HFFc6 (cell line): ENCODE data around the gene TYW1. TPM values are rescaled to one million over a fixed set of nuclear protein-coding genes. Genes with fewer than 3 reads are reported as not detected.
A peak's percentile ranks its signal among the peaks of the same experiment; 100 is the strongest.
"Not testable (repeated sequence)": the region's sequence is repeated elsewhere in the genome, so short reads cannot be mapped to it uniquely, and the experiment has no call there.

ENCODE experiments used
- DNase-seq: peaks from one replicate; pipeline ENCODE4 v3.0.0-alpha.2; 2018
- H3K27ac Mint-ChIP-seq: 2 replicates; pipeline ENCODE4 v1.8.0; 2020; ENCODE audit warnings: mild to moderate bottlenecking, mixed read lengths
- H3K27me3 Mint-ChIP-seq: 2 replicates; pipeline ENCODE4 v1.8.0; 2021; ENCODE audit warnings: mild to moderate bottlenecking, moderate library complexity, mixed read lengths; ENCODE audit not compliant: insufficient read depth
- H3K36me3 Mint-ChIP-seq: 2 replicates; pipeline ENCODE4 v1.8.0; 2021; ENCODE audit warnings: low read depth, mixed read lengths
- H3K4me1 Mint-ChIP-seq: 2 replicates; pipeline ENCODE4 v1.8.0; 2020; ENCODE audit warnings: low read depth, mixed read lengths
- H3K4me3 Mint-ChIP-seq: 2 replicates; pipeline ENCODE4 v1.8.0; 2020; ENCODE audit warnings: mild to moderate bottlenecking, moderate library complexity, mixed read lengths
- H3K9me3 Mint-ChIP-seq: 2 replicates; pipeline ENCODE4 v1.8.0; 2020; ENCODE audit warnings: mild to moderate bottlenecking, mixed read lengths
- total RNA-seq, 6 experiments: library from RNA; stranded (reverse); fragmentation: NEBNext Ultra II Directional; extraction: Animal tissue kit (Norgen Biotek cat#: 25700); gene quantifications; 2 replicates in 1 of 6; 3 replicates in 5 of 6; pipeline ENCODE4 v1.2.3, GENCODE V29; 2021
- TF ChIP-seq, protein P1 (sequence below): fragments of 200-600 bp; sonication (generic); IDR thresholded peaks from 2 replicates; pipeline ENCODE4 v1.5.0; 2021; ENCODE audit warnings: antibody characterized with exemption, mild to moderate bottlenecking

The TYW1 gene
- total RNA-seq, 6 experiments from 2014 or later, result 12.7 to 18.1 (median 15.3) TPM

DNA sequence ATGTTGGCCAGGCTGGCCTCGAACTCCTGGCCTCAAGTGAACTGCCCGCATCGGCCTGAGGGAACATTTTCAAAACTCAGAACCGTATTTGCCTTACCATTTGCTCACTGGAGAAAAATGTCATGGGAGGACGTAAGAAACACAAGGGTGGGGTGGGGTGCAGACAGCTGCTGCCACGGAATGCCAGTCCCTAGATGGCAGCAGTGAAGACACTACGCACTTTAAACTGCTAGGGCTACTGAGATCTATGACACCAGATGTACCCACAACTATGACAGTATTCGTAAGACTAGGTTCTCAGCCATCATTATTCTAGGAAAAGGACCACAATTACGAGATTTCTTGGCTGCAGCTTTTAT is 2.0 kb upstream of the TYW1 start:
- not testable (repeated sequence) for H3K9me3 Mint-ChIP-seq
- DNase-seq, result peak; percentile 93
- Mint-ChIP-seq H3K27me3 (peaks cover 10% of the 10 kb centered on the region), H3K27ac (peak overlapping the region; percentile 99), H3K36me3 (peaks cover 28% of the 10 kb centered on the region), H3K4me3 (peak overlapping the region; percentile 97), H3K4me1 (peaks cover 16% of the 10 kb centered on the region)
- TF ChIP-seq, protein P1, sequence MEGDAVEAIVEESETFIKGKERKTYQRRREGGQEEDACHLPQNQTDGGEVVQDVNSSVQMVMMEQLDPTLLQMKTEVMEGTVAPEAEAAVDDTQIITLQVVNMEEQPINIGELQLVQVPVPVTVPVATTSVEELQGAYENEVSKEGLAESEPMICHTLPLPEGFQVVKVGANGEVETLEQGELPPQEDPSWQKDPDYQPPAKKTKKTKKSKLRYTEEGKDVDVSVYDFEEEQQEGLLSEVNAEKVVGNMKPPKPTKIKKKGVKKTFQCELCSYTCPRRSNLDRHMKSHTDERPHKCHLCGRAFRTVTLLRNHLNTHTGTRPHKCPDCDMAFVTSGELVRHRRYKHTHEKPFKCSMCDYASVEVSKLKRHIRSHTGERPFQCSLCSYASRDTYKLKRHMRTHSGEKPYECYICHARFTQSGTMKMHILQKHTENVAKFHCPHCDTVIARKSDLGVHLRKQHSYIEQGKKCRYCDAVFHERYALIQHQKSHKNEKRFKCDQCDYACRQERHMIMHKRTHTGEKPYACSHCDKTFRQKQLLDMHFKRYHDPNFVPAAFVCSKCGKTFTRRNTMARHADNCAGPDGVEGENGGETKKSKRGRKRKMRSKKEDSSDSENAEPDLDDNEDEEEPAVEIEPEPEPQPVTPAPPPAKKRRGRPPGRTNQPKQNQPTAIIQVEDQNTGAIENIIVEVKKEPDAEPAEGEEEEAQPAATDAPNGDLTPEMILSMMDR, result peak; percentile 63

DNA sequence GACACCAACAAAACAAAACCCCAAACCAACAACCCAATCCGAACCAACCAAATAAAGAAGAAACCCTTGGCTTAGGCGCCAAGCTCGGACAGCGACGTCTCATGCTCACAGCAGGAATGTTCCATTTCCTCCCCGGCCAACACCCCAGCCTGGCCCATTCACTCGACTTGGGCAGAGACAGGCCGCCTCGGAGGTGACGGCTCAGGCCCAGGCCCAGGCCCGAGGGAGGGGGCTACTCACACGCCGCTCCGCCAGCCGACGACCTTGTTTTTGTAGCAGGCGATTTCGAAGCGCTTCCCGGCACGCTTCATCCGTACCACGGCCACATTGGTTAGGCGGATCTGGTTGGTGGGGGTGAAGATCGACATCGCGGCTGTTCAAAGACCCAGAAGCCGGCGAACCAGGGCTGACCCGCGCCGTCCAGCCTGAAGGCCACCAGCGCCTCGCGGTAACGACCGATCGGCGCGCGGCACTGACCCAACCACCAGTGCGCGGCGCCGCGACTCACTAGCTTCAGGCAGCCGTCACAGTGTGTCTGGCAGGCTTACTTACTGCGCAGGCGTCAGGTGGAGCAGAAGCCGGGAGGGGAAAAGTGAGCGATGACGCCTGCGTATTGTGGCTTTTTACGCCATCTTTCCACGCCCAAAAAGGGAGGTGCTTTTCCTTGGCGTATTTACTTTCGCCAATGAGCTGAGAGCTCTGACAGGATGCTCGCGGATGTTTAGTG is 1.4 kb upstream of the TYW1 start, which contains the start of gene SBDS:
TSS of gene SBDS (minus strand) at position 537 of the 727 bp plus-strand sequence. CDS start at position 368, 169 bp downstream.
- Mint-ChIP-seq H3K27me3 (peaks cover 10% of the 10 kb centered on the region), H3K36me3 (peaks cover 28% of the 10 kb centered on the region), H3K4me3 (peak within 1 kb of the TSS; percentile 97), H3K27ac (peak within 1 kb of the TSS; percentile 99), H3K4me1 (peaks cover 16% of the 10 kb centered on the region)
- TF ChIP-seq, protein P1, result peak; percentile 33; the same call in 1 of the 2 replicates
- peak; percentile 99 for DNase-seq
- not testable (repeated sequence) for H3K9me3 Mint-ChIP-seq

DNA sequence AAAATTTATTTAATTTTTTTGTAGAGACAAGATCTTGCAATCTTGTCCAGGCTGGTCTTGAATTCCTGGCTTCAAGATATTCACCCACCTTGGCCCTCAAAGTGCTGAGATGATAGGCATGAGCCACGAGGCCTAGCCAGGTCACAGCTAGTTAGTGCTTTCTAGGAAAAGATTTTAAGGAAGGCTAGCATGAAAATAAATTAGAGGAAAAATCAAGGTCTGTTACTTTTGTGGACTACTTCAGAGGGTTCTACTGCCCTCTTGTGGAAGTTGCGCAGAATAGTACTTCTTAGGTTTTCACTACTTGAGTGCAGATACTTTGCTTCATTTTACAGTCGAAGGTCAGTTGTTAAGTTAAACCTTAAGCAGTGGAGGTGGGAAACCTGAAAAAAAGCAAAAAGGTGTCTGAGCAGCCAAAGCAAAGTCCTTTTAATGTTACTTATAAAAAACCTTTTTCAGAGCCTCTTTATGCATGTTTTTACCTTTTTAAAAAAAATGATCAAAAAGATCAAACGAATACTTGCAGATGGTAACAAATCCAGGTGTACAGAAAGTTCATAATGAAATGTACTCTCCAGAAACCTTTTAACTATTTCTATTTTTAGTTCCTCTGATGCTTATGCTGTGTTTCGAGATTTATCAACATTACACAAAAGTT is 4.1 kb downstream of the TYW1 start:
- not testable (repeated sequence) for H3K4me1 Mint-ChIP-seq, H3K36me3 Mint-ChIP-seq, H3K9me3 Mint-ChIP-seq, H3K27me3 Mint-ChIP-seq, H3K27ac Mint-ChIP-seq, H3K4me3 Mint-ChIP-seq
- peak; percentile 59 for DNase-seq
- TF ChIP-seq, protein P1, result peak; percentile 75

DNA sequence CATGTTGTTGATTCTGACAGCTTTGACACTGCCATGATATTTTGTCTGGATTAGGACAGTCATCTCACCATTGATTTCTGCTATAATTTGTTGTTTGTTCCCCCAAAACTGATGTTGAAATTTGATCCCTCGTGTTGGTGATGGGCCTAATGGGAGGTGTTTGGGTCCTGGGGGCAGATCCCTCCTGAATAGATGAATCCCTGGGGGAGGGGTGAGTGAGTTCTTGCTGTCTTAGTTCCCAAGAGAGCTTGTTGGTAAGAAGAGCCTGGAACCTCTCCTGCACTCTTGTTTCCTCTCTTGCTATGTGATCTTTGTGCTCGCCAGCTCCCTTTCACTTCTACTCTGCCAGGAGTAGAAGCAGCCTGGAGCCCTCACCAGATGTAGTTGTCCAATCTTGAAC is 7.5 kb downstream of the TYW1 start:
- H3K4me1 Mint-ChIP-seq, H3K36me3 Mint-ChIP-seq, H3K4me3 Mint-ChIP-seq: not testable (repeated sequence)

DNA sequence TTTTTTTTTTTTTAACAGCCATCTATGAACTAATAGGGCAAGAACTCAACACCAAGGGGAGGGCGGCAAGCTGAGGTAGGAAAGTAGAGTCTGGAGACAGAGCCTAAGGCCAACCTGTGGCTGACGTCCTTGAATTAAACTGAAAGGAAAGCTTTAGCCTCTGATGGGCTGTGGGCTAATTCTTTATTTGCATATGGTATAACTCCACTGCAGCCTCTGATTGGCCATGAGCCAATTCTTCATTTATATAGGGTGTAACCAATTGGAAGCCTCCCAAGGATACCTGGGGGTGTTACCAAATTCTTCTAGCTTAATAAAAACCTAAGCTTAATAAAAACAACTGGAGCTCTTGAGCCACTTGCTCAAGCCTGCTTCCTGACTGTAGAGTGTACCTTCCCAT is 10.3 kb downstream of the TYW1 start:
- peaks cover 9% of the 10 kb centered on the region for H3K36me3 Mint-ChIP-seq
- H3K4me3 Mint-ChIP-seq, result no peak overlapping the region
- TF ChIP-seq, protein P1, result no peak
- H3K9me3 Mint-ChIP-seq, result no peaks in the 10 kb centered on the region
- DNase-seq, result no peak
- H3K4me1 Mint-ChIP-seq, result no peaks in the 10 kb centered on the region
- H3K27ac Mint-ChIP-seq, result no peak overlapping the region
- H3K27me3 Mint-ChIP-seq, result no peaks in the 10 kb centered on the region

More for the DNA sequence above, 7.5 kb downstream of the TYW1 start:
- not testable (repeated sequence) for H3K9me3 Mint-ChIP-seq, H3K27me3 Mint-ChIP-seq, H3K27ac Mint-ChIP-seq, DNase-seq

DNA sequence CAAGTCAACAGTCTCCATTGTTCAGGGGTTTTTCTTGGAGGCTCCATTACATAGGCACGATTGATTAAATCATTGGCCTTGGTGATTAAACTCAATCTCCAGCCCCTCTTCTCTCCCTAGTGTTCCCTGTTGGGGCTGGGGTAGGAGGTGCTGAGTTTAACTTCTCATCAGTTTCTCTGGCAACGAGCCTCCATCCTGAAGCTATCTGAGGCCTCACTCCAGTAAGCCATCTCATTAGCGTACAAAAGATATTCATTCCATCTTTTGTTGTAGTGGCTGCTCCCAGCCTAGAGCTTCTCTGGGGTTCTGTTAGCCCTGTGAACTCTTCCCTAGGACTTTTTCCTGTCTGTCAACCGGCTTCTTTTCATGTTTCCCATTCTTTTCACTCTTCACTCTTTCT is 11.6 kb downstream of the TYW1 start:
- H3K27ac Mint-ChIP-seq, result no peak overlapping the region

DNA sequence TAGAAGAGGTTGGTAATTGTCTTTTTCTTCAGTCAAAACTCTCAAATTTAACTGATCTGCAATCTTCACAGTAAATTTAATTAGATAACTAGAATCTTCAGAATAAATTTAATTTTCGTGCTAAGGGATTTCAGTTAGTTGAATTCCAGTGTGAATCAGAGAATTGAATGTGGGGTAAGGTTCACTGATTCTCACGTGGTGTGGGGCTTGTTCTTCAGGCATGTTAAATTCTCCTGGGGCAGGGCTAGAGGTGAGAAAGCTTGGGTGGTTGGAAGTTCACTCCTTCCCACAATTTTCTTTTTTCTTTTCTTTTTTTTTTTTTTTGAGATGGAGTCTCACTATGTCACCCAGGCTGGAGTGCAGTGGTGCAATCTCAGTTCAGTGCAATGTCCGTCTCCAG is 13.0 kb downstream of the TYW1 start:
- not testable (repeated sequence) for H3K4me1 Mint-ChIP-seq, H3K9me3 Mint-ChIP-seq, H3K27me3 Mint-ChIP-seq, H3K36me3 Mint-ChIP-seq, DNase-seq, H3K27ac Mint-ChIP-seq, H3K4me3 Mint-ChIP-seq

More for the DNA sequence above, 11.6 kb downstream of the TYW1 start:
- DNase-seq, result no peak
- peaks cover 9% of the 10 kb centered on the region for H3K36me3 Mint-ChIP-seq
- TF ChIP-seq, protein P1, result no peak
- no peaks in the 10 kb centered on the region for H3K27me3 Mint-ChIP-seq
- no peaks in the 10 kb centered on the region for H3K4me1 Mint-ChIP-seq
- H3K4me3 Mint-ChIP-seq, result no peak overlapping the region
- H3K9me3 Mint-ChIP-seq, result no peaks in the 10 kb centered on the region

DNA sequence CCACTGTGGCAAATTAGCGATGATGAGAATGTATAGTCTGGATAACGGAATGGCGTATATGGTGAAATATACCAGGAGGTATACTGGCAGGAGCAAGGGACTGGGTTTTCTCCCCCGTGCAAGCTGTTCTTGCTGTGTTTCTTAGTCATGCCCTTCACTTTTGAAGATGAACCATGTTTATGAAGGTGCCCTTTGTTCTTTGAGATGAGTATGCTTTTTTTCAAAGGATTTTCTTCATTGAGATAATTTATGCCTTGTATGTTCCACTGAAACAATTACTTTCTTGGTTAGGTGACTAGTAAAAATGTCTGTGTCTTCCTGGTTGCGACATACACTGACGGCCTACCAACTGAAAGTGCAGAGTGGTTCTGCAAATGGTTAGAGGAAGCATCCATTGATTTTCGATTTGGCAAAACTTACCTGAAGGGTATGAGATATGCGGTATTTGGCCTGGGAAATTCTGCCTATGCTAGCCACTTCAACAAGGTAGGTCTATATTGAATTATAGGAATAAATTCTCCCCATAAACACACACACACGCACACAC is 17.5 kb downstream of the TYW1 start:
- H3K4me3 Mint-ChIP-seq, H3K4me1 Mint-ChIP-seq, DNase-seq, H3K27me3 Mint-ChIP-seq, H3K9me3 Mint-ChIP-seq, H3K27ac Mint-ChIP-seq: not testable (repeated sequence)
- H3K36me3 Mint-ChIP-seq, result peaks cover 22% of the 10 kb centered on the region
